IPS DF 4.7 (cell line): Measurements from ENCODE around the gene GMPR.

Source experiments
- DNase-seq: peaks from one replicate; pipeline ENCODE4 v3.0.0-alpha.2; 2013; ENCODE audit warnings: low spot score; ENCODE audit errors: extremely low read depth

Gene GMPR

GRCh38 chr6:16296061-16296670, 57.8 kb downstream of the GMPR start:
- DNase-seq = no peak

GRCh38 chr6:16299861-16300260, 61.5 kb downstream of the GMPR start:
- no peak for DNase-seq

- no peak for DNase-seq
These were observed 63.1 kb downstream of the GMPR start for GRCh38 chr6:16301511-16301910.

GRCh38 chr6:16302721-16303552, 64.5 kb downstream of the GMPR start:
- DNase-seq = no peak

GRCh38 chr6:16305246-16305725, 66.9 kb downstream of the GMPR start:
- DNase-seq = no peak

- no peak for DNase-seq
These were observed 67.4 kb downstream of the GMPR start for GRCh38 chr6:16305788-16306187.

GRCh38 chr6:16306334-16306733, 67.9 kb downstream of the GMPR start:
- no peak for DNase-seq

- DNase-seq = no peak
These were observed 73.4 kb downstream of the GMPR start for GRCh38 chr6:16311763-16312162.

GRCh38 chr6:16313732-16314131, 75.3 kb downstream of the GMPR start:
- DNase-seq = no peak

GRCh38 chr6:16314296-16314695, 75.9 kb downstream of the GMPR start:
- no peak for DNase-seq

- no peak for DNase-seq
These were observed 78.4 kb downstream of the GMPR start for GRCh38 chr6:16316741-16317251.

- no peak for DNase-seq
These were observed 80.2 kb downstream of the GMPR start for GRCh38 chr6:16318538-16318937.

GRCh38 chr6:16318953-16319720, 80.8 kb downstream of the GMPR start:
- no peak for DNase-seq

- DNase-seq = no peak
These were observed 81.6 kb downstream of the GMPR start for GRCh38 chr6:16319813-16320532.

- DNase-seq = no peak
These were observed 82.3 kb downstream of the GMPR start for GRCh38 chr6:16320533-16321340.

GRCh38 chr6:16321341-16321710, 82.9 kb downstream of the GMPR start:
- no peak for DNase-seq

- no peak for DNase-seq
These were observed 83.4 kb downstream of the GMPR start for GRCh38 chr6:16321826-16322225.

- DNase-seq = no peak
These were observed 84.4 kb downstream of the GMPR start for GRCh38 chr6:16322666-16323312.

- DNase-seq = no peak
These were observed 85.8 kb downstream of the GMPR start for GRCh38 chr6:16324184-16324583.
